SU-DHL-6 (cell line): ENCODE results near the gene HS3ST6.
A peak's percentile ranks its signal among the peaks of the same experiment; 100 is the strongest.

Experiments used
- H2AFZ ChIP-seq: fragments of 200-600 bp; sonication (generic); 2 replicates; pipeline ENCODE4 v1.6.1; 2014; ENCODE audit warnings: low read depth, mild to moderate bottlenecking, moderate library complexity, mixed read lengths, antibody characterized with exemption, low read length; ENCODE audit not compliant: severe bottlenecking
- H3F3A ChIP-seq: fragments of 200-600 bp; shearing (Covaris generic); 2 replicates; pipeline ENCODE4 v1.6.0; 2016; ENCODE audit warnings: antibody characterized with exemption, mild to moderate bottlenecking; ENCODE audit not compliant: insufficient read depth
- H3K27ac ChIP-seq: fragments of 200-600 bp; sonication (generic); 2 replicates; pipeline ENCODE4 v1.5.1; 2016; ENCODE audit warnings: low read depth, mild to moderate bottlenecking, low read length, moderate library complexity, mixed read lengths
- H3K27me3 ChIP-seq: fragments of 200-600 bp; sonication (generic), shearing (Covaris generic); 2 replicates; pipeline ENCODE4 v1.6.0; 2014; ENCODE audit warnings: mild to moderate bottlenecking, low read length
- H3K36me3 ChIP-seq: fragments of 200-600 bp; sonication (generic); 2 replicates; pipeline ENCODE4 v1.6.1; 2014; ENCODE audit warnings: mild to moderate bottlenecking, low read length, mixed read lengths
- H3K4me2 ChIP-seq: fragments of 300-600, 200-600 bp; shearing (Covaris generic), sonication (generic); 2 replicates; pipeline ENCODE4 v1.6.0; 2014; ENCODE audit warnings: low read length, low read depth, mild to moderate bottlenecking; ENCODE audit not compliant: poor library complexity, severe bottlenecking
- H3K4me3 ChIP-seq: fragments of 200-600 bp; sonication (generic); 2 replicates; pipeline ENCODE4 v1.5.1; 2014; ENCODE audit warnings: antibody characterized with exemption, low read length, mild to moderate bottlenecking, mixed read lengths; ENCODE audit not compliant: insufficient read depth, poor library complexity, severe bottlenecking
- H3K79me2 ChIP-seq: fragments of 200-600 bp; sonication (generic); 2 replicates; pipeline ENCODE4 v1.6.1; 2014; ENCODE audit warnings: mild to moderate bottlenecking, low read length, moderate library complexity; ENCODE audit not compliant: insufficient read depth
- H3K9ac ChIP-seq: fragments of 200-600 bp; sonication (generic); 2 replicates; pipeline ENCODE4 v1.7.0; 2014; ENCODE audit warnings: mild to moderate bottlenecking, low read length
- H3K9me2 ChIP-seq: fragments of 200-600 bp; sonication (generic); replicated peaks from 2 replicates; pipeline ENCODE4 v1.6.1; 2014; ENCODE audit warnings: low read length; ENCODE audit not compliant: insufficient read depth
- H3K9me3 ChIP-seq: fragments of 200-600 bp; sonication (generic); 2 replicates; pipeline ENCODE4 v1.6.1; 2014; ENCODE audit warnings: low read length, mixed read lengths; ENCODE audit not compliant: insufficient read depth
- H4K20me1 ChIP-seq: fragments of 200-600 bp; sonication (generic); 2 replicates; pipeline ENCODE4 v1.6.1; 2014; ENCODE audit warnings: low read depth, mild to moderate bottlenecking, antibody characterized with exemption, low read length, moderate library complexity, mixed read lengths
- EZH2phosphoT487 ChIP-seq: fragments of 200-600 bp; sonication (generic), shearing (Covaris generic); conservative IDR thresholded peaks from 2 replicates; pipeline ENCODE4 v1.6.1; 2018; ENCODE audit warnings: mild to moderate bottlenecking, antibody characterized with exemption, low read length, moderate library complexity, mixed read lengths
- TF ChIP-seq, protein P1 (sequence below): fragments of 200-600 bp; sonication (generic); IDR thresholded peaks from one replicate; pipeline ENCODE4 v1.5.1; 2017; ENCODE audit warnings: antibody characterized with exemption, mild to moderate bottlenecking, low read length, moderate library complexity; ENCODE audit not compliant: insufficient read depth, poor library complexity, severe bottlenecking

HS3ST6 gene

DNA sequence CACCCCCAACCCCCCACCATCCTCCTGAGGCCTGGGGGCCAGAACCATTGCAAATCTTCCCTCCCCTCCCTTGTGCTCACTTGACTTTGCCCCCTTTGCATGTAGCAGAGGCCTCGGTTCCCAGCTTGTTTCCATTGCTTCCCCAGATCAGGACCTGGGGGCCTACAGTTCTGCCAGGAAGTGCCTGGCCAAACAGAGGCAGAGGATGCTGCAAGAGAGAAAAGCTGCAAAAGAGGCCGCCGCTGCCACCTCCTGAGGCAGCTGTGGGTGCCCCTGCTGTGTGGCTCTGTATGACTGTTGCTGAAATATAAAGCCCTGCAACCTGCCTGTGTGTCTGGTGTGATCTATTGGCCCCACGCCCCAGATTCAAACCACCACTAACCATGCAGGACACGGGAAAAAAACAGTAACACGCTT, 43.4 kb upstream of the HS3ST6 start:
- Histone ChIP-seq H3K79me2 (peaks cover 38% of the 10 kb centered on the region), H3K36me3 (peaks cover 15% of the 10 kb centered on the region)

DNA sequence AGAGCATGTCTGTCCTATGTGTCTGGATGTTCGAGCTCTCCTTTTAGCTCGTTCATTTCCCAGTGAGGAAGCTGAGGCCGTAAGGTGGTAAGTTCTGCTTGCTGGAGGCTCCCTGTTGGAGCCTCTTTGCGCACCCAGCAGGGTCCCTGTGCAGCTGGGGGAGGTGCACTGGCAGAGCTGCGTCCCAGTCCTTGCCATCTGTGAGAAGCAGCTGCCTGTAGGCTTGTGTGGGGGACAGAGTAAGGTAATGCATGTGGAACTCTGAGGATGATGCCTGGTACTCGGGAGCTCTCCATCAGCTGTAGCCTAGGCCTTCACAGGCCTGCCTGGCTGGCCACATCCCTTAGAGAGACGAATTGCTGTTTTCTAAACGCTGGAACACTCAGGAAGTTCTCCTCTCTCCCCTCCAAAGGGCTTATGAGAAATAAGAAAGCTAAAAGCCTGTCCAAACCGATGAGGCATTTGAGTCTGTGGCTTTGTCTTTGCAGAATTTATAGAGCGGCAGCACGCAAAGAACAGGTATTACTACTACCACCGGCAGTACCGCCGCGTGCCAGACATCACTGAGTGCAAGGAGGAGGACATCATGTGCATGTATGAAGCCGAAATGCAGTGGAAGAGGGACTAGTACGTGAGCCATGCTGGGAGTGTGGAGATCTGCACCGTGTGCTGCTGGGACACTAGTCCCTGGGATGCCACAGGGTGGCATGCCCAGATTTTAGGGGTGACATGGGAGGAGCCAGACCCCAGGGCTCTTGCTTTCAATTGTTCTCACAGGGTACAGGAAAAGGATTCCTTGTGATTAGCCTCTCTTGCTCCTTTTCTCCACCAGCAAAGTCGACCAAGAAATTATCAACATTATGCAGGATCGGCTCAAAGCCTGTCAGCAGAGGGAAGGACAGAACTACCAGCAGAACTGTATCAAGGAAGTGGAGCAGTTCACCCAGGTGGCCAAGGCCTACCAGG, 42.7 kb upstream of the HS3ST6 start:
- TF ChIP-seq EZH2phosphoT487 = no peak
- TF ChIP-seq, protein P1, sequence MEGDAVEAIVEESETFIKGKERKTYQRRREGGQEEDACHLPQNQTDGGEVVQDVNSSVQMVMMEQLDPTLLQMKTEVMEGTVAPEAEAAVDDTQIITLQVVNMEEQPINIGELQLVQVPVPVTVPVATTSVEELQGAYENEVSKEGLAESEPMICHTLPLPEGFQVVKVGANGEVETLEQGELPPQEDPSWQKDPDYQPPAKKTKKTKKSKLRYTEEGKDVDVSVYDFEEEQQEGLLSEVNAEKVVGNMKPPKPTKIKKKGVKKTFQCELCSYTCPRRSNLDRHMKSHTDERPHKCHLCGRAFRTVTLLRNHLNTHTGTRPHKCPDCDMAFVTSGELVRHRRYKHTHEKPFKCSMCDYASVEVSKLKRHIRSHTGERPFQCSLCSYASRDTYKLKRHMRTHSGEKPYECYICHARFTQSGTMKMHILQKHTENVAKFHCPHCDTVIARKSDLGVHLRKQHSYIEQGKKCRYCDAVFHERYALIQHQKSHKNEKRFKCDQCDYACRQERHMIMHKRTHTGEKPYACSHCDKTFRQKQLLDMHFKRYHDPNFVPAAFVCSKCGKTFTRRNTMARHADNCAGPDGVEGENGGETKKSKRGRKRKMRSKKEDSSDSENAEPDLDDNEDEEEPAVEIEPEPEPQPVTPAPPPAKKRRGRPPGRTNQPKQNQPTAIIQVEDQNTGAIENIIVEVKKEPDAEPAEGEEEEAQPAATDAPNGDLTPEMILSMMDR = no peak
- Histone ChIP-seq H3K4me2 (peak overlapping the region; percentile 81), H3K4me3 (peak overlapping the region; percentile 68)

More for the DNA sequence above, 43.4 kb upstream of the HS3ST6 start:
- Histone ChIP-seq H3K4me3 (no peak overlapping the region), H4K20me1 (no peaks in the 10 kb centered on the region), H3K27me3 (no peaks in the 10 kb centered on the region), H3K27ac (peak overlapping the region; percentile 76), H3K9ac (0 out of 2 replicates have a peak overlapping the region, but pooled peaks have one; percentile 18), H3K9me3 (no peaks in the 10 kb centered on the region), H3F3A (peaks cover 43% of the 10 kb centered on the region), H3K9me2 (no peaks in the 10 kb centered on the region), H2AFZ (no peak overlapping the region), H3K4me2 (peak overlapping the region; percentile 78)
- TF ChIP-seq, protein P1 = no peak
- no peak for TF ChIP-seq EZH2phosphoT487

DNA sequence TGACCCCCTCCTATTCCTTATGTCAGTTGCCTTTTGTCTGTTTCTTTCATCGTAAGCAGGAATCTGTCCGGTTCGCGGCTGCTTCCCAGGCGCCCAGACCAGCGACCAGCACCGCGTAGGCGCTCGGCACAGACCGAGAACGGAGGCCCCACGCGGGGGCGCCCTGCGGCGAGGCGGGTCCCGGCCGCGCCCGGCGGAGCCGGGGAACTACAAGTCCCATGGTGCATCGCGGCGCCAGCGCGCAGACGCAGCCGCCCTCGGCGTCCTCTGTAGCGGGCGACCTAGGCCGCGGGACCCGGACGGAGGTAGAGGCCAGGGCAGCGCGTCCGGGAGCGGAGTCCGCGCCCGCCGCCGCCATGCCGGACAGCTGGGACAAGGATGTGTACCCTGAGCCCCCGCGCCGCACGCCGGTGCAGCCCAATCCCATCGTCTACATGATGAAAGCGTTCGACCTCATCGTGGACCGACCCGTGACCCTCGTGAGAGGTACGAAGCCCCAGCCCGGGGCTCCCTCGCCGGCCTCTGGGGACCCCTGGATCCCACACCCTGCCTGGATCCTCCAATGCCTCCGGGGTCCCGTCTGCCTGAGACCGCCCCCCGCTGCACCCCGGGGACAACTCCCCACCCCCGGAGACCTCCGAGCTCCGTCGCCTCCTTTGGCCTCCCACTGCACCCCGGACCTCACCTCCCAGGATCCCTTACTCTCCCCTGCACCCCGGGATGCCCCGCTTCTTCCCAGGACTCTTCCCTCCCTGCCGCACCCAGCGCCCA, 41.2 kb upstream of the HS3ST6 start, which contains the start of gene NDUFB10:
TSS of gene NDUFB10 (plus strand) at position 270 of the 771 bp plus-strand sequence. CDS start at position 357, 87 bp downstream.
- Histone ChIP-seq H3K27me3 (no peaks in the 10 kb centered on the region), H3K4me2 (peak within 1 kb of the TSS; percentile 81), H3K79me2 (peaks cover 24% of the 10 kb centered on the region), H3K9ac (peak within 1 kb of the TSS; percentile 81), H3K4me3 (peak within 1 kb of the TSS; percentile 68), H3K9me3 (no peaks in the 10 kb centered on the region), H3K27ac (peak within 1 kb of the TSS; percentile 76), H4K20me1 (no peaks in the 10 kb centered on the region), H3K9me2 (no peaks in the 10 kb centered on the region), H3F3A (peaks cover 42% of the 10 kb centered on the region), H2AFZ (peak within 1 kb of the TSS; percentile 85), H3K36me3 (peaks cover 15% of the 10 kb centered on the region)
- TF ChIP-seq, protein P1 = peak; percentile 81
- no peak for TF ChIP-seq EZH2phosphoT487

More for the DNA sequence above, 42.7 kb upstream of the HS3ST6 start:
- H3K36me3 ChIP-seq = peaks cover 15% of the 10 kb centered on the region
- H3K79me2 ChIP-seq = peaks cover 37% of the 10 kb centered on the region
- H4K20me1 ChIP-seq = no peaks in the 10 kb centered on the region
- no peaks in the 10 kb centered on the region for H3K27me3 ChIP-seq
- peak overlapping the region; percentile 81 for H3K9ac ChIP-seq
- H2AFZ ChIP-seq = no peak overlapping the region
- H3K9me3 ChIP-seq = no peaks in the 10 kb centered on the region
- no peaks in the 10 kb centered on the region for H3K9me2 ChIP-seq
- H3K27ac ChIP-seq = peak overlapping the region; percentile 76
- peaks cover 43% of the 10 kb centered on the region for H3F3A ChIP-seq
